K562 (cell line): ENCODE measurements around the gene GON4L. TPM values are rescaled to one million over a fixed set of nuclear protein-coding genes. Genes with fewer than 3 reads are reported as not detected.
A peak's percentile ranks its signal among the peaks of the same experiment; 100 is the strongest.

Source experiments
- CBX5 ChIP-seq: IDR thresholded peaks from 2 replicates; pipeline ENCODE4 v1.6.1; 2014; ENCODE audit warnings: low read depth, borderline replicate concordance
- CREB1 ChIP-seq, 2 experiments: sonication (generic) in 1 of 2; formaldehyde crosslinking in 1 of 2; IDR thresholded peaks; 2 replicates each; pipeline versions ENCODE4 v1.6.1 to v1.8.0; 2012 to 2022; ENCODE audit warnings: inconsistent platforms in 1 of 2, mild to moderate bottlenecking in 1 of 2, missing genetic modification reagents in 1 of 2, moderate library complexity in 1 of 2
- HDAC3 ChIP-seq: fragments of 450-650 bp; IDR thresholded peaks from 2 replicates; pipeline ENCODE4 v1.6.1; 2018; ENCODE audit warnings: borderline replicate concordance, mild to moderate bottlenecking, moderate library complexity; ENCODE audit not compliant: partially characterized antibody
- NBN ChIP-seq: fragments of 450-650 bp; IDR thresholded peaks from 2 replicates; pipeline ENCODE4 v1.6.1; 2016; ENCODE audit warnings: low read depth, mild to moderate bottlenecking
- PHF20 ChIP-seq: fragments of 450-650 bp; IDR thresholded peaks from 2 replicates; pipeline ENCODE4 v1.6.1; 2018; ENCODE audit not compliant: partially characterized antibody
- RBM17 ChIP-seq: fragments of 200-400 bp; formaldehyde crosslinking; IDR thresholded peaks from 2 replicates; pipeline ENCODE4 v1.6.1; 2017; ENCODE audit warnings: low read depth, mild to moderate bottlenecking, low read length, borderline replicate concordance
- ZSCAN29 ChIP-seq: fragments of 450-650 bp; IDR thresholded peaks from 2 replicates; pipeline ENCODE4 v1.6.1; 2017
- polyA plus RNA-seq, 8 experiments: library from polyadenylated mRNA; depleted of rRNA in 4 of 8; stranded (reverse) in 5 of 8; unstranded in 3 of 8; fragments of >200 nt; fragmentation: Nextera tagmentation in 2 of 8; fragmentation: Illumina TruSeq in 1 of 8; extraction: Ambion mirVana in 2 of 8; extraction: Trizol in 1 of 8; gene quantifications; 2 replicates each; pipeline versions ENCODE4 v1.2.1 to v1.2.3, GENCODE V29; 2011 to 2014; ENCODE audit warnings: inconsistent platforms in 1 of 8, missing spikeins in 1 of 8
- total RNA-seq, 7 experiments: library from RNA; depleted of rRNA in 6 of 7; stranded (reverse); fragments of >200 nt in 6 of 7; fragmentation: Illumina TruSeq in 2 of 7; extraction: Trizol in 2 of 7; gene quantifications; 2 replicates each; pipeline versions ENCODE4 v1.2.1 to v1.2.3, GENCODE V29; 2011 to 2021; ENCODE audit warnings: low replicate concordance in 1 of 7
- TF ChIP-seq, protein P1 (sequence below): fragments of 450-650 bp; IDR thresholded peaks from 2 replicates; pipeline ENCODE4 v1.6.1; 2016; ENCODE audit warnings: mild to moderate bottlenecking, moderate library complexity
- TF ChIP-seq, protein P2 (sequence below): sonication (generic); formaldehyde crosslinking; IDR thresholded peaks from 2 replicates; pipeline ENCODE4 v1.8.0; 2022; ENCODE audit warnings: mild to moderate bottlenecking, missing genetic modification reagents
- TF ChIP-seq, protein P3 (sequence below): fragments of 450-650 bp; IDR thresholded peaks from 2 replicates; pipeline ENCODE4 v1.6.1; 2016; ENCODE audit warnings: borderline replicate concordance

GON4L gene
- total and polyA plus RNA-seq, 9 of the 15 experiments (the other 6 are each of a cell fraction or from before 2014, with no cell fraction given), result 20.2 to 47.4 (median 33.6) TPM

DNA sequence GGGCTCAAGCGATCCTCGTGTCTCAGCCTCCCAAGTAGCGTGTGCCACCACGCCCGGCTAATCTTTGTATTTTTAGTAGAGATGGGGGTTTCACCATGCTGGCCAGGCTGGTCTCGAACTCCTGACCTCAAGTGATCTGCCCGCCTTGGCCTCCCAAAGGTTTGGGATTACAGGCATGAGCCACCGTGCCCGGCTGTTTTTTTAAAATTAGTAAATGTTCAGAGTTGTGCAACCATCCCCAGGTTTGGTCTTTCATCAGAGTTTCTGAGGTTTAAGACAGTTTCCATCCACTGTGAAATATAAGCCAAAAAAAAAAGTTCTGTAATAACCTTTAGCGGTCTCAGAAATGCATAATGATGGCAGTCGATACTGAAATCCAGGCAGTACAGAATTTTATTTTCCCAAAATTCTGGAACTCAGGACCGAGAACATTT, 1.8 kb upstream of the GON4L start (continued):
- TF ChIP-seq, protein P1, sequence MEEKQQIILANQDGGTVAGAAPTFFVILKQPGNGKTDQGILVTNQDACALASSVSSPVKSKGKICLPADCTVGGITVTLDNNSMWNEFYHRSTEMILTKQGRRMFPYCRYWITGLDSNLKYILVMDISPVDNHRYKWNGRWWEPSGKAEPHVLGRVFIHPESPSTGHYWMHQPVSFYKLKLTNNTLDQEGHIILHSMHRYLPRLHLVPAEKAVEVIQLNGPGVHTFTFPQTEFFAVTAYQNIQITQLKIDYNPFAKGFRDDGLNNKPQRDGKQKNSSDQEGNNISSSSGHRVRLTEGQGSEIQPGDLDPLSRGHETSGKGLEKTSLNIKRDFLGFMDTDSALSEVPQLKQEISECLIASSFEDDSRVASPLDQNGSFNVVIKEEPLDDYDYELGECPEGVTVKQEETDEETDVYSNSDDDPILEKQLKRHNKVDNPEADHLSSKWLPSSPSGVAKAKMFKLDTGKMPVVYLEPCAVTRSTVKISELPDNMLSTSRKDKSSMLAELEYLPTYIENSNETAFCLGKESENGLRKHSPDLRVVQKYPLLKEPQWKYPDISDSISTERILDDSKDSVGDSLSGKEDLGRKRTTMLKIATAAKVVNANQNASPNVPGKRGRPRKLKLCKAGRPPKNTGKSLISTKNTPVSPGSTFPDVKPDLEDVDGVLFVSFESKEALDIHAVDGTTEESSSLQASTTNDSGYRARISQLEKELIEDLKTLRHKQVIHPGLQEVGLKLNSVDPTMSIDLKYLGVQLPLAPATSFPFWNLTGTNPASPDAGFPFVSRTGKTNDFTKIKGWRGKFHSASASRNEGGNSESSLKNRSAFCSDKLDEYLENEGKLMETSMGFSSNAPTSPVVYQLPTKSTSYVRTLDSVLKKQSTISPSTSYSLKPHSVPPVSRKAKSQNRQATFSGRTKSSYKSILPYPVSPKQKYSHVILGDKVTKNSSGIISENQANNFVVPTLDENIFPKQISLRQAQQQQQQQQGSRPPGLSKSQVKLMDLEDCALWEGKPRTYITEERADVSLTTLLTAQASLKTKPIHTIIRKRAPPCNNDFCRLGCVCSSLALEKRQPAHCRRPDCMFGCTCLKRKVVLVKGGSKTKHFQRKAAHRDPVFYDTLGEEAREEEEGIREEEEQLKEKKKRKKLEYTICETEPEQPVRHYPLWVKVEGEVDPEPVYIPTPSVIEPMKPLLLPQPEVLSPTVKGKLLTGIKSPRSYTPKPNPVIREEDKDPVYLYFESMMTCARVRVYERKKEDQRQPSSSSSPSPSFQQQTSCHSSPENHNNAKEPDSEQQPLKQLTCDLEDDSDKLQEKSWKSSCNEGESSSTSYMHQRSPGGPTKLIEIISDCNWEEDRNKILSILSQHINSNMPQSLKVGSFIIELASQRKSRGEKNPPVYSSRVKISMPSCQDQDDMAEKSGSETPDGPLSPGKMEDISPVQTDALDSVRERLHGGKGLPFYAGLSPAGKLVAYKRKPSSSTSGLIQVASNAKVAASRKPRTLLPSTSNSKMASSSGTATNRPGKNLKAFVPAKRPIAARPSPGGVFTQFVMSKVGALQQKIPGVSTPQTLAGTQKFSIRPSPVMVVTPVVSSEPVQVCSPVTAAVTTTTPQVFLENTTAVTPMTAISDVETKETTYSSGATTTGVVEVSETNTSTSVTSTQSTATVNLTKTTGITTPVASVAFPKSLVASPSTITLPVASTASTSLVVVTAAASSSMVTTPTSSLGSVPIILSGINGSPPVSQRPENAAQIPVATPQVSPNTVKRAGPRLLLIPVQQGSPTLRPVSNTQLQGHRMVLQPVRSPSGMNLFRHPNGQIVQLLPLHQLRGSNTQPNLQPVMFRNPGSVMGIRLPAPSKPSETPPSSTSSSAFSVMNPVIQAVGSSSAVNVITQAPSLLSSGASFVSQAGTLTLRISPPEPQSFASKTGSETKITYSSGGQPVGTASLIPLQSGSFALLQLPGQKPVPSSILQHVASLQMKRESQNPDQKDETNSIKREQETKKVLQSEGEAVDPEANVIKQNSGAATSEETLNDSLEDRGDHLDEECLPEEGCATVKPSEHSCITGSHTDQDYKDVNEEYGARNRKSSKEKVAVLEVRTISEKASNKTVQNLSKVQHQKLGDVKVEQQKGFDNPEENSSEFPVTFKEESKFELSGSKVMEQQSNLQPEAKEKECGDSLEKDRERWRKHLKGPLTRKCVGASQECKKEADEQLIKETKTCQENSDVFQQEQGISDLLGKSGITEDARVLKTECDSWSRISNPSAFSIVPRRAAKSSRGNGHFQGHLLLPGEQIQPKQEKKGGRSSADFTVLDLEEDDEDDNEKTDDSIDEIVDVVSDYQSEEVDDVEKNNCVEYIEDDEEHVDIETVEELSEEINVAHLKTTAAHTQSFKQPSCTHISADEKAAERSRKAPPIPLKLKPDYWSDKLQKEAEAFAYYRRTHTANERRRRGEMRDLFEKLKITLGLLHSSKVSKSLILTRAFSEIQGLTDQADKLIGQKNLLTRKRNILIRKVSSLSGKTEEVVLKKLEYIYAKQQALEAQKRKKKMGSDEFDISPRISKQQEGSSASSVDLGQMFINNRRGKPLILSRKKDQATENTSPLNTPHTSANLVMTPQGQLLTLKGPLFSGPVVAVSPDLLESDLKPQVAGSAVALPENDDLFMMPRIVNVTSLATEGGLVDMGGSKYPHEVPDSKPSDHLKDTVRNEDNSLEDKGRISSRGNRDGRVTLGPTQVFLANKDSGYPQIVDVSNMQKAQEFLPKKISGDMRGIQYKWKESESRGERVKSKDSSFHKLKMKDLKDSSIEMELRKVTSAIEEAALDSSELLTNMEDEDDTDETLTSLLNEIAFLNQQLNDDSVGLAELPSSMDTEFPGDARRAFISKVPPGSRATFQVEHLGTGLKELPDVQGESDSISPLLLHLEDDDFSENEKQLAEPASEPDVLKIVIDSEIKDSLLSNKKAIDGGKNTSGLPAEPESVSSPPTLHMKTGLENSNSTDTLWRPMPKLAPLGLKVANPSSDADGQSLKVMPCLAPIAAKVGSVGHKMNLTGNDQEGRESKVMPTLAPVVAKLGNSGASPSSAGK, result peak; percentile 17; the same call in 1 of the 2 replicates
- no peak for TF ChIP-seq RBM17
- TF ChIP-seq, protein P2, sequence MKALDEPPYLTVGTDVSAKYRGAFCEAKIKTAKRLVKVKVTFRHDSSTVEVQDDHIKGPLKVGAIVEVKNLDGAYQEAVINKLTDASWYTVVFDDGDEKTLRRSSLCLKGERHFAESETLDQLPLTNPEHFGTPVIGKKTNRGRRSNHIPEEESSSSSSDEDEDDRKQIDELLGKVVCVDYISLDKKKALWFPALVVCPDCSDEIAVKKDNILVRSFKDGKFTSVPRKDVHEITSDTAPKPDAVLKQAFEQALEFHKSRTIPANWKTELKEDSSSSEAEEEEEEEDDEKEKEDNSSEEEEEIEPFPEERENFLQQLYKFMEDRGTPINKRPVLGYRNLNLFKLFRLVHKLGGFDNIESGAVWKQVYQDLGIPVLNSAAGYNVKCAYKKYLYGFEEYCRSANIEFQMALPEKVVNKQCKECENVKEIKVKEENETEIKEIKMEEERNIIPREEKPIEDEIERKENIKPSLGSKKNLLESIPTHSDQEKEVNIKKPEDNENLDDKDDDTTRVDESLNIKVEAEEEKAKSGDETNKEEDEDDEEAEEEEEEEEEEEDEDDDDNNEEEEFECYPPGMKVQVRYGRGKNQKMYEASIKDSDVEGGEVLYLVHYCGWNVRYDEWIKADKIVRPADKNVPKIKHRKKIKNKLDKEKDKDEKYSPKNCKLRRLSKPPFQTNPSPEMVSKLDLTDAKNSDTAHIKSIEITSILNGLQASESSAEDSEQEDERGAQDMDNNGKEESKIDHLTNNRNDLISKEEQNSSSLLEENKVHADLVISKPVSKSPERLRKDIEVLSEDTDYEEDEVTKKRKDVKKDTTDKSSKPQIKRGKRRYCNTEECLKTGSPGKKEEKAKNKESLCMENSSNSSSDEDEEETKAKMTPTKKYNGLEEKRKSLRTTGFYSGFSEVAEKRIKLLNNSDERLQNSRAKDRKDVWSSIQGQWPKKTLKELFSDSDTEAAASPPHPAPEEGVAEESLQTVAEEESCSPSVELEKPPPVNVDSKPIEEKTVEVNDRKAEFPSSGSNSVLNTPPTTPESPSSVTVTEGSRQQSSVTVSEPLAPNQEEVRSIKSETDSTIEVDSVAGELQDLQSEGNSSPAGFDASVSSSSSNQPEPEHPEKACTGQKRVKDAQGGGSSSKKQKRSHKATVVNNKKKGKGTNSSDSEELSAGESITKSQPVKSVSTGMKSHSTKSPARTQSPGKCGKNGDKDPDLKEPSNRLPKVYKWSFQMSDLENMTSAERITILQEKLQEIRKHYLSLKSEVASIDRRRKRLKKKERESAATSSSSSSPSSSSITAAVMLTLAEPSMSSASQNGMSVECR (CRISPR knock-in tag), result 0 out of 2 replicates have a peak, but pooled peaks have one; percentile 36
- TF ChIP-seq, protein P3, sequence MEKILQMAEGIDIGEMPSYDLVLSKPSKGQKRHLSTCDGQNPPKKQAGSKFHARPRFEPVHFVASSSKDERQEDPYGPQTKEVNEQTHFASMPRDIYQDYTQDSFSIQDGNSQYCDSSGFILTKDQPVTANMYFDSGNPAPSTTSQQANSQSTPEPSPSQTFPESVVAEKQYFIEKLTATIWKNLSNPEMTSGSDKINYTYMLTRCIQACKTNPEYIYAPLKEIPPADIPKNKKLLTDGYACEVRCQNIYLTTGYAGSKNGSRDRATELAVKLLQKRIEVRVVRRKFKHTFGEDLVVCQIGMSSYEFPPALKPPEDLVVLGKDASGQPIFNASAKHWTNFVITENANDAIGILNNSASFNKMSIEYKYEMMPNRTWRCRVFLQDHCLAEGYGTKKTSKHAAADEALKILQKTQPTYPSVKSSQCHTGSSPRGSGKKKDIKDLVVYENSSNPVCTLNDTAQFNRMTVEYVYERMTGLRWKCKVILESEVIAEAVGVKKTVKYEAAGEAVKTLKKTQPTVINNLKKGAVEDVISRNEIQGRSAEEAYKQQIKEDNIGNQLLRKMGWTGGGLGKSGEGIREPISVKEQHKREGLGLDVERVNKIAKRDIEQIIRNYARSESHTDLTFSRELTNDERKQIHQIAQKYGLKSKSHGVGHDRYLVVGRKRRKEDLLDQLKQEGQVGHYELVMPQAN, result 0 out of 2 replicates have a peak, but pooled peaks have one; percentile 54
- TF ChIP-seq CREB1 (IDR thresholded peaks at IDR 0.05), result no peak
- no peak for TF ChIP-seq CREB1 (CRISPR knock-in tag; IDR thresholded peaks at IDR 0.05)
- TF ChIP-seq PHF20, result no peak
- peak; percentile 48; the same call in 1 of the 2 replicates for TF ChIP-seq NBN
- no peak for TF ChIP-seq CBX5
- no peak for TF ChIP-seq ZSCAN29
- TF ChIP-seq HDAC3, result no peak
